KBM-7 (cell line): ENCODE measurements around the gene SLCO2A1.

Experiments used
- DNase-seq: peaks from one replicate; pipeline ENCODE4 v3.0.0-alpha.2; 2015
- in situ Hi-C: fragments of 300-500 bp; cut with MboI; formaldehyde crosslinking; loops from 2 replicates; pipeline ENCODE4 v1.14.3; 2020; ENCODE audit warnings: low sequenced_read_pairs, low pct_unique_long_range_greater_than_20kb, mixed read lengths

SLCO2A1 gene

DNA sequence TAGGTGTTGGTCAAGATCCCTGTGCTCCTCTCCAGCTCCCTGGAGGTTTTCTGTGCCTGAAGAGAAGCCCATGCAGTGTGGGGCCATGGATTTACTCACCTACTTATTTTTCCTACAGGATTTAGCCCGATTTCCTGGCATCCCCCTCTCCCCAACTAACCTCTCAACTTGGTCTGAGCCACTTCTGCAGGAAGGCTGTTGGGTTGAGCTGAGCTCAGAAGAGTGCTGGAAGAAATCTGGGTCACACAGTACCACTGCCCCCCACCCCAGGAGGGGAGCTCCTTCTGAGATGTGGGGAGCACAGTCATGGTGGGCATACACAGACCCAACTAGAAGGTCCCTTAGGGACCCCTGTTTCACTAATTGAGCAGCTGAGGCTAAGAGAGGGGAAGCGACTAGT, 34.4 kb upstream of the SLCO2A1 start:
- in situ Hi-C loops = no loop called here
- DNase-seq = no peak

DNA sequence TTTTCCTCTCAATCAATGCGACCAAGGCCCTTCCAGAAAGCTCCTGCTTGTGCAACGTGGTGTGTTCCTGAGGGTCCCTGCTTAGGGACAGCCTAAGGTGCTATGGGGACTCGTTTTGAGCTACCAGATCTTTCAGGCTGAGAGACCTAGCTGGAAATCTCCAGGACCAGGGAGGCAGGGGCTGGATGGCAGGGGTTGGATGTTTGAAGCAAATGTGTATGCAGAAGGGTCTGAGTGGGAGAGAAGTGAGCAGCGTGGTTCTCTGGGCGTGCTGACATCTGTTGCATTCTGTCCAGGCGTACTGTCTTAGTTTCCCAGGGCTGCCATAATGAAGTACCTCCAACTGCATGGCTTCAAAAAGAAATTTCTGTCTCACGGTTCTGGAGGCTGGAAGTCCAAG, 31.7 kb upstream of the SLCO2A1 start:
- no peak for DNase-seq
- in situ Hi-C loops = no loop called here

DNA sequence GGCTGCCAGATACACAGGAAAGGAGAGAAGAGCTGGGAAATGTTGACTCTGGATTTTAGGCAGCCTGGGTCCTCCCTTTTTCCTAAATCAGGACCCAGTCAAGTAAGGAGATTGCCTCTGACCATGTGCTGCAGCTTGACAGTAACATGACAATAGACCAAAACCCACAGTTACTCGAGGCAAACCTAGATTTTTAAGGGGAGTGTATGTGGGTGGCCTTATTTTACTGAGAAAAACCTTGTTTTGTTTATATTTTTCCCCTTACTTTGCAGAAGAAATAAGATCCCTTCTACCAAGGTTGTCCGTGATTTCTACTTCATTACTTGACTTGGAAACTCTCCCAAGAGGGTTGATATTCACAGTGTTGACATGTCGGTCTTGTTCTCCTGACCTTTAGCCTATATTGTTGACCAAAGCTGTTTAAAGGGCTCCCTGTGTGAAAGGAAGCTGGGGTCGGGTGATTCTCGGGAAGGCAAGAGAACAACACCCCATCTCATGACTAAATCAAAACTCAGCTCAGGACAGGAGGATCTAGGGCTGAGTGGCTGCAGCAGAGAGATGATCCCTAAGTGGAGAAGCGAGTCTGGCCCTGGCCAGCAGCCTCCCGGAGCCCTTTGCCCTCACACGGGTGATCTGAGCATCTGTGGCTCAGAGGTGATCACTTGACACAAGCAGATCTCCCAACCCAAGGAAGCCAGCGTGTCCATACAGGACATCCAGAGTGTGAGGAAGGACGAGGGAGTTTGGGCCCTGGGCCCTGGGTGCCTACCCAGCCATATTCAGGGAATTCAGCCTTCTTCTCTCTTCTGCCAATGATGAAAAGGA, 31.0 kb upstream of the SLCO2A1 start:
- in situ Hi-C loops = no loop called here
- DNase-seq = no peak

GRCh38 chr3:134059671-134060560, 30.2 kb upstream of the SLCO2A1 start:
- in situ Hi-C loops = no loop called here
- DNase-seq = no peak

DNA sequence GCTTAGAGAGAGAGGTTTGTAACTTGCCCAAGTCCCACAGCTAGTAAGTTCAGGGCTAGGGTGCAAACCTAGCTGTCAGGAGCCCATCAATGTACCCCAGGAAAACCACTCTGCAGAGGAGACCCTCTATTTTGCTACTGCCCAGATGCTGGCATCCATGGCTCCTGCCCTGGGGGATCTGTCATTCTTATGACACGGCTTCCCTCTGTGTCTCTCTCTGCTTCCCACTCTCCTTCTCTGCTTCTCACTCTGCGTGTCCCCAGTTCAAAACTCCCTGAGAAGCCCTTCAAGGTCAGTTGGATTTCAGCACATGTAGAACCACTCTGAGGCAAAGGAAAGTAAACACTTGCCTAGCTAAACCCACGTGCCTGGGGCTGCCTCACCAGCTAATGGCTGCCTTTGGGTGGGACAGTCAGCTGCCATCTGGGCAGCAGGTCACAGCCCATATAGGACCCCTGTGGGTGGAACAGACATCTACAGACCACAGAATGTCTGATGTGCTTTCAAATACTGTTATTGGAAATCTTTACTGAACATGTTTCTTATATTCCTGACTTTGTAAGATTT, 29.4 kb upstream of the SLCO2A1 start:
- in situ Hi-C loops = no loop called here
- no peak for DNase-seq

- DNase-seq = peak; percentile 21
- in situ Hi-C loops = no loop called here
Measured at GRCh38 chr3:134057654-134058110, 28.0 kb upstream of the SLCO2A1 start.

DNA sequence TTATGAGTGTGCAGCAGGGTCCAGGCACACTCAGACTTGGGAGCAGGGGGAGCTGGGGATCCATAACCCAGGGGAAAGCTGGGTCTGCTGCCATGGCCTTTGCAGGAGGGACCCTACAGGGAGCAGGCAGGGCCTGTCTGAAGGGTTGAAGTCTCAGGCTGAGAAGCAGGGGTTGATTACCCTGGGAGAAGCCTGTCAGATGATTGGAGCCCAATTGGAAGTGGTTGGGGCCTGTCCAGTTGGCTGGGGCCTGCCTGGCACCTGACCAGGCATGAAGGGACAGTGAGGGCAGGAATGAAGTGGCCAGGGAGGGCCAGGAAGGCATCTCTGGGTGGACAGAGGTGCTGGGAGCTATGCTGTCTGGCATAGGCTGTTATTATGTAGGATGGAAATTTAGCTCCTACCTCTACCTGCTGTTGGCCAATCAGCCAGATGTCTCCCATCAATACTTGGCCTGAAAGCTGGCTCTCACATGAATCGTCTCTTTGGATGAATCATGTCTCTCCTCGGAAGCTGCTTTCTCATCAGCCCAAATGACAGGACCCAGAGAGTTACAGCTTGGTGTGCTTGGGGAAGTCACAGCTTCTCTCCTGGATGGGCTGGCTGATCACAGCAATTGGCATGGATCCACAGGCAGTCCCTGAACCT, 27.4 kb upstream of the SLCO2A1 start:
- in situ Hi-C loops = no loop called here
- no peak for DNase-seq

DNA sequence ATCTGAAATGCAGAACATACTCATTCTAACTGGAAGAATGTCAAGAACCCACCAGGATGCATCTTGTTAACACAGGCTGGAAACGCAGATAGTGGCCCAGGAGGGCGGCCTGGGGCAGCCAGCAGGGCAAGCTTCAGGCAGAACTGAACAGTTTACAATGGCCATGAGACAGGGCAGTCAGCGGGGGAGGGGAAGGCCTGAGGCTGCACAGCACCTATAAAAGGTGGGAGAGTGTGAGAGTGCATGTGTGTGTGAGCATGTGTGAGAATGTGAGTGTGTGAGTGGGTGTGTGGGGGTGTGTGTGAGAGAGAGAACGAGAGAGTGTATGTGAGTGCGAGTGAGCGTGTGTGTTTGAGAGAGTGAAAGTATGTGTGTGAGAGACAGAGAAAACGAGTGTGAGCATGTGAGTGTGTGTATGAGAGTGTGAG, 26.8 kb upstream of the SLCO2A1 start:
- in situ Hi-C loops = no loop called here

DNA sequence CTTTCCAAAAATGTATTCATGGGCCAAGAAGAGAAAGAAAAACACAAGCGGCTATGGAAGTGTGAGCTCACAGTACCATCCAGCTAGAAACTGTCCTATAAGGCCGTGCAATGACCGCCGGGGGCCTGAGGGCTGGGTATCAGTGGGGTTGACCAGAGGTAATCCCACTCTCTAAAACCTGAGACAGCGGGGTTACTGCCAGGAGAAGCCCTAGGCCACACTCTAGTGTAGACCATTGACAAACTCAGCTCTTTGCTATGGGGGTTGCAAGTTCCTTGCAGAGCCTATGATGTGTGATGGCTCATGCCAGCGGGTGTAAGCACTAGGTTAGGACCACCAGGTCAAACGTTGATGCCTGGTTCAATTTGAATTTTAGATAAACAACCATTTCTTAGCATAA, 25.9 kb upstream of the SLCO2A1 start:
- DNase-seq = no peak
- in situ Hi-C loops = no loop called here

More for the DNA sequence above, 26.8 kb upstream of the SLCO2A1 start:
- DNase-seq = no peak

- in situ Hi-C loops = no loop called here
- no peak for DNase-seq
Measured at GRCh38 chr3:134054881-134055280, 25.2 kb upstream of the SLCO2A1 start.

GRCh38 chr3:134054231-134054630, 24.5 kb upstream of the SLCO2A1 start:
- in situ Hi-C loops = no loop called here
- DNase-seq = no peak

GRCh38 chr3:134052370-134052769, 22.6 kb upstream of the SLCO2A1 start:
- in situ Hi-C loops = no loop called here
- no peak for DNase-seq

DNA sequence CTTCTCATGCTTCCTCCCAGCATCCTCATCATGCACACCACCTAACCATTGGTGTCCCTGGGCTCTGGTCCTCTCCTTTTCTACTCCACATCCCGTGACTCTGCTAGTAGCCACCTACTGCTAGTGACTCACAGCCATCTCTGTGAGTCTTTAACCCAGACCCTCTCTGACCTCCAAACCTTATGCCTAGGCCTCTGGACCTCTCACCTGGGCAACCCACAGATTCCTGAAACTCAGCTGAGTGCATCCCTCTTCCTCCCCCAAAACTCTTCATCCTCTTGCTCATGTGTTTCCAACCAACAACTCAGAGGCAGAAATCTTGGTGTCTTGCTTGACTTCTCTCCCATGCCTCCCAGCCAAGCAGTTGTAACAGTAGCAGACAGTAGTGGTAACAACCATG, 20.0 kb upstream of the SLCO2A1 start:
- in situ Hi-C loops = no loop called here

DNA sequence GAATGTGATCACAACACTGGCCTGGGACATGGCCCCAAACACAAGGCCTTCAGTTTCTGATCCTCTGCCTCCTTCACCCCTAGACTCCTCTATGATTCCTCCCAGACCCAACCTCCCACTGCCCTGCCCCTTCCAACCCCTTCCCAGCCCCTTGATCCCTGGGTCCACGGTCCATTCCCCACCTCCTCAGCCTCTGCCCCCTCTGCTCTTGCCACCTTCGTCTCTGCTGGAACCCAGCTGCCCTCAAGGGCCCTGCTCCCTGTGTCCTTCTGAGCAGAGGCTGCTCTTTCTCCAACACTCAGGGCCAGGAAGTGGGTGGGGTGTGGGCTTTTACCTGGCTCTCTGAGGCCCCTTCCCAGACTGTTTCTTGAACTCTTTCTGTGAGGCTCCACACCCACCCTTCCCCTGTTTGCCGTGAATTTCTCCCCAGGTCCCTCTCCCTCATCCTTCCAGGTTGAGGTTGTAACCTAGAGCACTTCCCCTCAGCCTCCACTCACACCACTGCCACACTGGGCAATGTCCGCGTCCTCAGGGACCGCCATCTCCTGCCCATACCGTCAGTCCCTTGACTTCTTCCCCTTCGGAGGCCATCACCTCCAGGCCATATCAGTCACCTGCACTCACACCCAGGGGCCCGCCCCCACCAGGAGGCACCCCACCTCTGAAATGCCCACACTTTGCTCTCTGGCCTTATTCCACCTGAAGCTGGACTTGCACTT, 18.7 kb upstream of the SLCO2A1 start:
- in situ Hi-C loops = no loop called here
- no peak for DNase-seq

More for the DNA sequence above, 20.0 kb upstream of the SLCO2A1 start:
- no peak for DNase-seq

DNA sequence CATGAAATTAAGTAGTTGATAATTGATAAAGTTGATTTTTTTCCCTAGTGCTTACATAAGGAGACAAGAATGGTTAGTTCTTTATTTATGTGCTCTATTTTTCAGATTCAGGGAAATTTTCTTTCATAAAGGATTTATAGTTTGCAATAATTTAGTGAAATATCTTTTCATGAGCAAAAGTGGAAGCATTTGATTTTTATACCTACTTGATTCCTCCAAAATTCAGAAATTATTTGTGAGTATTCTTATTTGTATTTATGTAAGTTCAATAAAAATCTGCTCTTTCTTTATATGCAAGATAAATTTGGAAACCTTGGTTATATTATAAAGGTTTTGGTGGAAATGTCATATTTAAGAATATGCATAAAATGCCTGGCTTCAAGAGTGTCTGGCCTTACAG, 14.7 kb upstream of the SLCO2A1 start:
- DNase-seq = no peak
- in situ Hi-C loops = no loop called here

GRCh38 chr3:134040066-134040465, 10.3 kb upstream of the SLCO2A1 start:
- DNase-seq = no peak
- in situ Hi-C loops = no loop called here

GRCh38 chr3:134039161-134039862, 9.6 kb upstream of the SLCO2A1 start:
- no peak for DNase-seq
- in situ Hi-C loops = no loop called here

DNA sequence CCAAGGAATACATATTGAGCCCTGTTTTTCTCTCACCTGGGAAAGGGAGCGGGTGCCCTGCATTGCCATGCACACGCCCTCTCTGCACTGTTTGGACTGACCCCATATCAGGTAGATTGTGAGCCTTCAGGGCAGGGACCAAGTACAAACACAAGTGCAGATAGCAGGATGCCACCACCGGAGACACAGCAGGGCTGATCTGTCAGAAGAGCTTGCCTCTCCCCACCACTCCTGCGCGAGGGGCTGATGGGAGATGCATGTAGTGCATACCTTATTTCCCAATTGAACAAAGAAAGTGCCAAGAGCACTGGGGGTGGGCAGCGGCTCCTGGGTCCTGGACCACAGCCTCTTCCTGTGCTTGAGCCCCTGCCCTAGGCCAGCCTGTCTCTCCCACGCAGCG, 9.0 kb upstream of the SLCO2A1 start:
- in situ Hi-C loops = no loop called here
- DNase-seq = no peak
